Stimulated activated naive B cell treated with anti-CD40 and anti-IgM and Interleukin-4, amounts not matched to agents 10 μg/mL and 1 μg/mL and 100 μg/mL, for 72 hours (primary cell): ENCODE data around the gene IRGQ.
A peak's percentile ranks its signal among the peaks of the same experiment; 100 is the strongest.
"Not testable (repeated sequence)": the region's sequence is repeated elsewhere in the genome, so short reads cannot be mapped to it uniquely, and the experiment has no call there.

ENCODE experiments used
- ATAC-seq, 2 donors: fragments of 150-1000 bp; cut with Tn5 transposase; replicated peaks; 2 replicates each; pipeline ENCODE4 v1.10.0; 2021; ENCODE audit warnings: moderate library complexity in 1 of 2
- DNase-seq: peaks from one replicate; pipeline ENCODE4 v3.0.0; 2021
- H3K27ac Mint-ChIP-seq: one replicate; pipeline ENCODE4 v1.8.0; 2022; ENCODE audit warnings: mild to moderate bottlenecking, mixed read lengths
- H3K27me3 Mint-ChIP-seq, 2 donors: one replicate each; pipeline ENCODE4 v1.8.0; 2022; ENCODE audit warnings: mixed read lengths in 2 of 2
- H3K36me3 Mint-ChIP-seq, 2 donors: one replicate each; pipeline ENCODE4 v1.8.0; 2022; ENCODE audit warnings: mixed read lengths in 2 of 2, mild to moderate bottlenecking in 1 of 2
- H3K4me1 Mint-ChIP-seq, 2 donors: one replicate each; pipeline ENCODE4 v1.8.0; 2022; ENCODE audit warnings: mixed read lengths in 2 of 2, mild to moderate bottlenecking in 1 of 2
- H3K4me3 Mint-ChIP-seq, 2 donors: one replicate each; pipeline ENCODE4 v1.8.0; 2022; ENCODE audit warnings: mild to moderate bottlenecking in 2 of 2, mixed read lengths in 2 of 2, moderate library complexity in 1 of 2
- H3K9me3 Mint-ChIP-seq, 2 donors: one replicate each; pipeline ENCODE4 v1.8.0; 2022; ENCODE audit warnings: mixed read lengths in 2 of 2, mild to moderate bottlenecking in 1 of 2

The IRGQ gene

GRCh38 chr19:43597876-43598275 lies 1.9 kb upstream of the IRGQ start:
- no peaks in the 10 kb centered on the region for H3K27me3 Mint-ChIP-seq
- ATAC-seq = no peak
- H3K4me1 Mint-ChIP-seq = peaks cover 26 to 50% of the 10 kb centered on the region in 2 donors
- peaks cover 22 to 42% of the 10 kb centered on the region in 2 donors for H3K36me3 Mint-ChIP-seq
- H3K27ac Mint-ChIP-seq = no peak overlapping the region
- no peak for DNase-seq
- peak overlapping the region; percentile 99 for H3K4me3 Mint-ChIP-seq
- H3K9me3 Mint-ChIP-seq = no peaks in the 10 kb centered on the region

- Mint-ChIP-seq H3K27ac (peak overlapping the region; percentile 100), H3K36me3 (peaks cover 24 to 47% of the 10 kb centered on the region in 2 donors), H3K9me3 (no peaks in the 10 kb centered on the region), H3K27me3 (no peaks in the 10 kb centered on the region), H3K4me3 (peak overlapping the region; percentile 99), H3K4me1 (peaks cover 26 to 51% of the 10 kb centered on the region in 2 donors)
- ATAC-seq = no peak
- DNase-seq = no peak
These were observed 1.0 kb upstream of the IRGQ start for GRCh38 chr19:43596842-43597461.

- Mint-ChIP-seq H3K36me3 (peaks cover 30 to 49% of the 10 kb centered on the region in 2 donors), H3K4me1 (peaks cover 30 to 58% of the 10 kb centered on the region in 2 donors), H3K4me3 (peak overlapping the region; percentile 99), H3K27me3 (no peaks in the 10 kb centered on the region), H3K27ac (peak overlapping the region; percentile 100), H3K9me3 (no peaks in the 10 kb centered on the region)
- DNase-seq (no peak), ATAC-seq (peak; percentile 39 to 41)
These were observed 332 bp downstream of the IRGQ start for GRCh38 chr19:43595605-43595998.

- ATAC-seq (peak; percentile 48 to 59), DNase-seq (peak; percentile 58)
- no peaks in the 10 kb centered on the region for H3K9me3 Mint-ChIP-seq
- peak overlapping the region; percentile 100 for H3K27ac Mint-ChIP-seq
- peaks cover 35 to 51% of the 10 kb centered on the region in 2 donors for H3K36me3 Mint-ChIP-seq
- H3K27me3 Mint-ChIP-seq = no peaks in the 10 kb centered on the region
- peaks cover 34 to 64% of the 10 kb centered on the region in 2 donors for H3K4me1 Mint-ChIP-seq
- H3K4me3 Mint-ChIP-seq = peak overlapping the region; percentile 99
These were observed 977 bp downstream of the IRGQ start for GRCh38 chr19:43594710-43595604.

- Mint-ChIP-seq H3K27me3 (no peaks in the 10 kb centered on the region), H3K9me3 (no peaks in the 10 kb centered on the region), H3K27ac (no peak overlapping the region), H3K36me3 (peaks cover 38 to 53% of the 10 kb centered on the region in 2 donors), H3K4me3 (peak overlapping the region; percentile 65 to 99), H3K4me1 (peaks cover 38 to 70% of the 10 kb centered on the region in 2 donors)
- no peak for ATAC-seq
- DNase-seq = no peak
These were observed 1.7 kb downstream of the IRGQ start for GRCh38 chr19:43594081-43594697.

- peaks cover 40 to 52% of the 10 kb centered on the region in 2 donors for H3K36me3 Mint-ChIP-seq
- ATAC-seq = no peak
- DNase-seq = no peak
- H3K4me1 Mint-ChIP-seq = peaks cover 29 to 61% of the 10 kb centered on the region in 2 donors
- H3K27me3 Mint-ChIP-seq = no peaks in the 10 kb centered on the region
- no peaks in the 10 kb centered on the region for H3K9me3 Mint-ChIP-seq
- H3K27ac Mint-ChIP-seq = no peak overlapping the region
- no peak overlapping the region for H3K4me3 Mint-ChIP-seq
These were observed 3.1 kb downstream of the IRGQ start for GRCh38 chr19:43592800-43593350.

GRCh38 chr19:43591904-43592772 lies 3.8 kb downstream of the IRGQ start:
- Mint-ChIP-seq H3K4me3 (no peak overlapping the region), H3K27me3 (no peaks in the 10 kb centered on the region), H3K9me3 (no peaks in the 10 kb centered on the region), H3K27ac (no peak overlapping the region), H3K36me3 (peaks cover 40 to 49% of the 10 kb centered on the region in 2 donors), H3K4me1 (peaks cover 24 to 53% of the 10 kb centered on the region in 2 donors)
- no peak for DNase-seq
- ATAC-seq = no peak

- Mint-ChIP-seq H3K4me3 (no peak overlapping the region), H3K36me3 (peaks cover 40 to 60% of the 10 kb centered on the region in 2 donors), H3K27me3 (no peaks in the 10 kb centered on the region), H3K4me1 (peaks cover 33 to 49% of the 10 kb centered on the region in 2 donors), H3K9me3 (no peaks in the 10 kb centered on the region), H3K27ac (peak overlapping the region; percentile 87)
- ATAC-seq (peak; percentile 63), DNase-seq (no peak)
These were observed 6.3 kb downstream of the IRGQ start for GRCh38 chr19:43589678-43590077.

GRCh38 chr19:43589277-43589676 lies 6.7 kb downstream of the IRGQ start:
- H3K27ac Mint-ChIP-seq = peak overlapping the region; percentile 87
- DNase-seq (no peak), ATAC-seq (no peak)
- H3K4me3 Mint-ChIP-seq = no peak overlapping the region
- H3K4me1 Mint-ChIP-seq = peaks cover 36 to 53% of the 10 kb centered on the region in 2 donors
- H3K27me3 Mint-ChIP-seq = no peaks in the 10 kb centered on the region
- H3K9me3 Mint-ChIP-seq = no peaks in the 10 kb centered on the region
- peaks cover 41 to 63% of the 10 kb centered on the region in 2 donors for H3K36me3 Mint-ChIP-seq

GRCh38 chr19:43587029-43587428 lies 8.9 kb downstream of the IRGQ start:
- Mint-ChIP-seq H3K36me3 (peaks cover 28 to 49% of the 10 kb centered on the region in 2 donors), H3K4me1 (peaks cover 31 to 55% of the 10 kb centered on the region in 2 donors)
- not testable (repeated sequence) for H3K4me3 Mint-ChIP-seq, H3K27me3 Mint-ChIP-seq, H3K27ac Mint-ChIP-seq, DNase-seq, H3K9me3 Mint-ChIP-seq, ATAC-seq

- Mint-ChIP-seq H3K4me3 (no peak overlapping the region), H3K4me1 (peaks cover 35 to 62% of the 10 kb centered on the region in 2 donors), H3K36me3 (peaks cover 28 to 48% of the 10 kb centered on the region in 2 donors), H3K9me3 (no peaks in the 10 kb centered on the region), H3K27ac (no peak overlapping the region), H3K27me3 (no peaks in the 10 kb centered on the region)
- no peak for DNase-seq
- no peak for ATAC-seq
These were observed 9.6 kb downstream of the IRGQ start for GRCh38 chr19:43586346-43586745.

GRCh38 chr19:43584484-43584883 lies 11.4 kb downstream of the IRGQ start:
- ATAC-seq (no peak), DNase-seq (no peak)
- Mint-ChIP-seq H3K4me1 (peaks cover 31 to 60% of the 10 kb centered on the region in 2 donors), H3K27ac (peak overlapping the region; percentile 79), H3K4me3 (no peak overlapping the region), H3K27me3 (no peaks in the 10 kb centered on the region), H3K36me3 (peaks cover 14 to 30% of the 10 kb centered on the region in 2 donors), H3K9me3 (no peaks in the 10 kb centered on the region)

- no peak overlapping the region for H3K4me3 Mint-ChIP-seq
- DNase-seq (no peak), ATAC-seq (no peak)
- H3K27ac Mint-ChIP-seq = no peak overlapping the region
- peaks cover 37 to 68% of the 10 kb centered on the region in 2 donors for H3K4me1 Mint-ChIP-seq
- H3K36me3 Mint-ChIP-seq = peaks cover 12 to 26% of the 10 kb centered on the region in 2 donors
- no peaks in the 10 kb centered on the region for H3K27me3 Mint-ChIP-seq
- H3K9me3 Mint-ChIP-seq = no peaks in the 10 kb centered on the region
These were observed 13.4 kb downstream of the IRGQ start for GRCh38 chr19:43582495-43582894.
